GM19468 (cell line): ENCODE data around the gene TFCP2L1.
"Not testable (repeated sequence)": the region's sequence is repeated elsewhere in the genome, so short reads cannot be mapped to it uniquely, and the experiment has no call there.

ENCODE experiments used
- ATAC-seq: cut with Tn5 transposase; IDR thresholded peaks from one replicate; pipeline ENCODE4 v1.9.1; 2021; ENCODE audit warnings: mild to moderate bottlenecking, moderate library complexity, moderate number of reproducible peaks; ENCODE audit not compliant: unreplicated experiment; ENCODE audit errors: extremely low read depth

Gene TFCP2L1

GRCh38 chr2:121284463-121285449 lies at the start of gene TFCP2L1:
Gene TFCP2L1 (minus strand): TSS chr2:121285202. CDS start chr2:121285109, 93 bp downstream.
- no peak for ATAC-seq

- peak; percentile 40 for ATAC-seq
These were observed 49.0 kb upstream of the TFCP2L1 start for GRCh38 chr2:121333834-121334558.

- no peak for ATAC-seq
These were observed 48.2 kb upstream of the TFCP2L1 start for GRCh38 chr2:121333231-121333630.

GRCh38 chr2:121331324-121331723 lies 46.3 kb upstream of the TFCP2L1 start:
- ATAC-seq = not testable (repeated sequence)

GRCh38 chr2:121330921-121331320 lies 45.9 kb upstream of the TFCP2L1 start:
- ATAC-seq = no peak

GRCh38 chr2:121329786-121330185 lies 44.8 kb upstream of the TFCP2L1 start:
- ATAC-seq = no peak

GRCh38 chr2:121326628-121327027 lies 41.6 kb upstream of the TFCP2L1 start:
- no peak for ATAC-seq

- ATAC-seq = no peak
These were observed 39.6 kb upstream of the TFCP2L1 start for GRCh38 chr2:121324601-121325000.

GRCh38 chr2:121321476-121321875 lies 36.5 kb upstream of the TFCP2L1 start:
- ATAC-seq = no peak

- ATAC-seq = no peak
These were observed 34.9 kb upstream of the TFCP2L1 start for GRCh38 chr2:121319941-121320340.

- ATAC-seq = no peak
These were observed 32.0 kb upstream of the TFCP2L1 start for GRCh38 chr2:121316986-121317385.

- ATAC-seq = not testable (repeated sequence)
These were observed 28.7 kb upstream of the TFCP2L1 start for GRCh38 chr2:121313701-121314100.

- ATAC-seq = no peak
These were observed 24.8 kb upstream of the TFCP2L1 start for GRCh38 chr2:121309801-121310200.

GRCh38 chr2:121309323-121309722 lies 24.3 kb upstream of the TFCP2L1 start:
- no peak for ATAC-seq

- no peak for ATAC-seq
These were observed 22.0 kb upstream of the TFCP2L1 start for GRCh38 chr2:121307048-121307447.

GRCh38 chr2:121304941-121305340 lies 19.9 kb upstream of the TFCP2L1 start:
- ATAC-seq = no peak

- ATAC-seq = no peak
These were observed 18.7 kb upstream of the TFCP2L1 start for GRCh38 chr2:121303531-121304263.

GRCh38 chr2:121301190-121301589 lies 16.2 kb upstream of the TFCP2L1 start:
- ATAC-seq = not testable (repeated sequence)

GRCh38 chr2:121298476-121298875 lies 13.5 kb upstream of the TFCP2L1 start:
- no peak for ATAC-seq

GRCh38 chr2:121297866-121298265 lies 12.9 kb upstream of the TFCP2L1 start:
- not testable (repeated sequence) for ATAC-seq
